A172 (cell line): Measurements from ENCODE around the gene SRSF4. TPM values are rescaled to one million over a fixed set of nuclear protein-coding genes. Genes with fewer than 3 reads are reported as not detected.
A peak's percentile ranks its signal among the peaks of the same experiment; 100 is the strongest.
"Not testable (repeated sequence)": the region's sequence is repeated elsewhere in the genome, so short reads cannot be mapped to it uniquely, and the experiment has no call there.

Source experiments
- DNase-seq: peaks from one replicate; pipeline ENCODE4 v3.0.0-alpha.2; 2015; ENCODE audit warnings: low spot score
- total RNA-seq: library from RNA; depleted of rRNA; stranded (reverse); fragments of >200 nt; shearing (Covaris generic); gene quantifications from 2 replicates; pipeline ENCODE4 v1.2.3, GENCODE V29; 2014

Gene SRSF4
- total RNA-seq, 1 experiment from 2014 or later, result 31.3 TPM

DNA sequence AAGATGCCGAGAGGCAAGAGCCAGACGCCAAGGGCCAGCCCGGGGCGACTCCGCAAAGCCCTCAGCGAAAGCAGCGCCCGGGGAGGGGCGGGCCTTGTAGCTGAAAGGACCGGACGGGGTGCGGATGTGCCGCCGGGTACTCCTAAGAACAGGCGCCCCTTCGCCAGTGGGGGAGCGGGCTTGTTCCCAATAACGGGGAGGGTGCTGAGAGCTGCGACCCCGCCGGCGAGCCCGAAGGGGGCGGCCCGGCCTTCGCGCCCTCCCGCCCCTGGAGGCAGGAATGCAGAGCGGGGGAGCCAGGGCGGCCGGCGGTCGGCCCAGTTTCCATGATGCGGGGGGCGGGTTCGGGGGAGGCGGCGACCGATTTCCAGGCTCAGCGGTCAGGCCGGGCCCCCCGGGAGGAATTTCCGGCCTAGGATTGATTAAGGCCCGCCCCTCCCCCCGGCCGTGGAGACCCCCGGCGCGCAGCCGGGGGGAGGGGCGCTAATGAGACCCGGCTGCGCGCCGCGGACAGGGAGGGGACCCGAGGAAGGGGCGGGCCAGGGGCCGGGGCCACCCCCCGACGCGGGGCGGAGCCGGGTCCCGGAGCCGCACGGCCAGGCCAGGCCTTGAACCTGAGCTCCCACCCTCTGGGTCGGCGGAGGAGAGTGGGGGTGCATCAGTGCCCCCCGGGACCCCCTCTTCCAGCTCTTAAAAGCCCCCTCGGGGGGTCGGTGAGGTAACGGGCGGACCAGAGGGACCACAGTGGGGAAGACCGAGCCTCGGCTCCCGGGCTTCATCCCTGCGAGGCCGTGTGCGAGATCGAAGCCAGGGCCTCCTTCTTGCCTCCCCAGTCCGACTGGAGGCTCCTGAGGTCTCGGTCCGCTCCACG, 57.1 kb downstream of the SRSF4 start:
- DNase-seq, result peak; percentile 18

DNA sequence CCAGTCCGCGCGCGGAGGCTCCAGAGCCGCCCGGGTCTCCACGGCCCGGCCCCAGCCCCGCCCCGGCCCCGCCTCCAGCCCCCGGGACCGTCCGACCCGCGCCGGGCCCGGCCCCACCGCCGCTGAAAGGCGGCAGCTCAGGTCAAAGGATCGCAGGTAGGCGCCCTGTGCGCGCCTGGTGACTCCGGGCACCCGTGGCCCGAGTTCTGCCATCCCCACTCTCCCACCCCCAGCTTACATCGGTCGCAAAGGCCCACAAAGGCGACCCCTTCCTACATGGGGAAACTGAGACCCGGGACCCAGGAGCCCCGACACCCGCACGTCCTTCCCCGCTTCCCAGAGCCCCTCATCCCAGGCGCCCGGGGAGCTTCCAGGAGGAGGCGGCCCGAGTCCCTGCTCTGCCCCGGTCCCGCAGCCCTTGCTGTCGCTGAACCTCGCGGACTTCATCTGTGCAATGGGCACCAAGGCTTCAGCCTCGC, 57.8 kb downstream of the SRSF4 start, which contains the start of gene TMEM200B:
TSS of gene TMEM200B (minus strand) at position 17 of the 479 bp plus-strand sequence. CDS start 2,075 bp downstream, outside the sequence.
- no peak for DNase-seq

GRCh38 chr1:29123053-29123886, 58.4 kb downstream of the SRSF4 start:
- no peak for DNase-seq

GRCh38 chr1:29122682-29123052, 59.0 kb downstream of the SRSF4 start:
- DNase-seq, result no peak

DNA sequence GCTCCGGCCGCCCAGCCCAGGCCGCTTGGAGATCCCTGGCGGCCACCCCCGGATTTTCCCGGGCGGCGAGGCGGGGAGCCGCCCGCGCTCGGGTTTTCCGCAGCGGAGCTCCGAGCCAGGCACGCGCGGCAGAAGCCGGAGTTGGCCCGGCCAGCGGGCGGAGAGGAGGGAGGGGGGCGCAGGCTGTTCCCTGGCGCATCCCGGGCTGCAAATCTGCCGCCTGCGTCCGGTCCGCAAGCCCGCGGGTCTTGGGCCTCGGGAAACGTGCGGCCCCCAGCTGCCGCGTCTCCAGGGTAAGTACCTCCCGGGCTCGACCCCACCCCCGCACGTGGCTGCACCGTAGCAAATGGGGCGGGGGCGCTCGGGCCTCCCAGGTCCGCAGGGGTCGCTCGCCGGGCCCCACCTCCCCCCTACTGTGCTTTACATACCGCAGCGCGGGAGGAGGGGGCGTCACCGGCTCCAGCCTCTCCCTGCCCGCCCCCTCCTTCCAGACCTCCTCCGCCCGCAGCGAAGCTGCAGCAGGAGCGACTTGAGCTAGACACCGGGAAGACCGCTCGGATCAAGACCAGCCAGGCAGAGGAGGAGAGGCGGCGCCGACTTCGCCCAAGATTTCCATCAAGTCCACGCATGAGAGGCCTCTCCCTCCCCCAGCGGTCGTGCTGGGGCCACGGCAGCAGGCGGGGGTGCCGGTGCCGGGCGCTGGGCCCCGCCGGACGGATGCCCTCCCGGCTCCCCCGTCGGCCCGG, 59.6 kb downstream of the SRSF4 start:
- no peak for DNase-seq

DNA sequence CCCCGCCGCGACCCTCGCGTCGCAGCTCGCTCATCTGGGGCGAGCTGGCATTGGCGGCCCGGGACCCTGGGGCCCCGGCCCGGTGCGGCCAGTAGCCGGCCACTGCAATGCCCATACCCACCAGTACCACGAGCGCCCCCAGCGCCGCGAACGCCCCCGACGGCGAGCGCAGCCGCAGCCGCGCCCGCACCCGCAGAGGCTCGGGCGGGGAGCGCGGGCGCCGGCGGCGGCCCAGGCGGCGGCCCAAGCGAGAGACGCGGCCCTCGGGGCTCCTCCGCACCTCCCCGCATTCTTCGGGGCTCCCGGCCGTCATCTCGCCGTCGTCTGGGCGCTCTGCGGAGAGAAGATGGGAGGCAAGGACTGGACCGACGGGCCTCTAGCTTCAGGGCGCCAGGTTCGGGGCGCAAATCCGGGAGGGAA, 60.2 kb downstream of the SRSF4 start:
- no peak for DNase-seq

DNA sequence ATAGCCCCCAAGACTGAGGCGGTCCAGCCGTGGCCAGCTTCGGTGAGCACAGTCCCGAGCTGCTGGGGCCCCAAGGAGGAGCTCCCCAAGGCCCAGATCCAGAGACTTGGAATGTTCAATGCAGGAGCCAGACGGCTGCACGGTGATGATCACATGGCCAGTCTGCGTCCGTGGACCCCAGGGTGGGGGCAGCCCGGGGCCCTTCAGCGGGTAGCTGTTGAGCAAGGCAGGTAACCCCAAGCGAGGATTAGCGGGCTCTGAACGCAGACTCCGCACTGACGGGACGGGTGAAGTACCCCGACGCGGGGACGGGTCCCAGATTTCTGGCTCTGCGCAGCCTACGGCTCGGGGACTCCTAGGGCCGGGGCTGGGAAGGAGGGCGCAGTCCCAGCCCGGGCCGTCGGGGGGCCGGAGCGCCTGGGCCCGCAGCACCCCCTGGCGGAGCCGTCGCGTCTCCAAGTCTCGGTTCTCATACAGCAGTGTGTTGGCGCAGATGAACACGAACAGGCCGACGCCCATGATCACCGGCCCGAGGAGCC, 60.7 kb downstream of the SRSF4 start:
- no peak for DNase-seq

DNA sequence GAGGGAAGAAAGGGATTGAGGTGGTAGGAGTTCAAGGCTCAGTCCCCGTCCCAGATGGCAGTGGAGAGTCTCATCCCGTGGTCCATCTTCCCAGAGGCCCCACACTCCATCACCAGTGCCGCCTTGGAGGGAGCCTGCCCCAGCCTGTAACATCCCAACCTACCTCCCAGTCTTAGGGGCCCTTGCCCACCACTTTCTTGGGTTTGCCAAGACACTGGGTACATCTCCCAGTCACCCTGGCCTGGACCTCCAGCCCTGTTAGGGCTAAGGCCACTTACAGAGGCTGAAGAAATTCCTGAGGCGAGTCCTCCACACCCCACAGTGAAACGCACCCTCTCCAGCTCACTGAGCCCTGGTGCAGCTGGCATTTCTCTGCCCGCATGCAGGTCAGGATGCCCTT, 61.3 kb downstream of the SRSF4 start:
- DNase-seq, result no peak

- DNase-seq, result no peak
Observed at GRCh38 chr1:29119121-29119929, 62.4 kb downstream of the SRSF4 start.

GRCh38 chr1:29117381-29117780, 64.3 kb downstream of the SRSF4 start:
- no peak for DNase-seq

DNA sequence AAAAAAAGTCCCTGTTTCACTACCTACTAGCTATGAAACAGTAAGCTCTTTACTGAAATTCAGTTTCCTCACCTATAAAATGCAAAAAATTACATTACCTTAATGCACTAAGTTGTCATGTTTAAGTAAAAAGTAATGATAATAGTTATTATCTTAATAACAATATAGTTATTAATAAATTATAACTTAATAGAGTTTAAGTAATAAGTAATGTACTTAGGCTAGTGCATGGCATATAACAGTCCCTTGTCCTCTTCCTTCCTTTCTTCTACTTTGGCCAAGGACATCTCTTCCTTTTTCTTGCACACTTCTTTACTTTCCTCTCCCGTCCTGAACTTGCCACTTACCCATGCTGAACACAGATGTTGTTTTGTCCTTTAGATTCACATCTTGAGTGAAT, 67.0 kb downstream of the SRSF4 start:
- DNase-seq, result no peak

GRCh38 chr1:29113413-29114117, 68.1 kb downstream of the SRSF4 start:
- DNase-seq, result no peak

DNA sequence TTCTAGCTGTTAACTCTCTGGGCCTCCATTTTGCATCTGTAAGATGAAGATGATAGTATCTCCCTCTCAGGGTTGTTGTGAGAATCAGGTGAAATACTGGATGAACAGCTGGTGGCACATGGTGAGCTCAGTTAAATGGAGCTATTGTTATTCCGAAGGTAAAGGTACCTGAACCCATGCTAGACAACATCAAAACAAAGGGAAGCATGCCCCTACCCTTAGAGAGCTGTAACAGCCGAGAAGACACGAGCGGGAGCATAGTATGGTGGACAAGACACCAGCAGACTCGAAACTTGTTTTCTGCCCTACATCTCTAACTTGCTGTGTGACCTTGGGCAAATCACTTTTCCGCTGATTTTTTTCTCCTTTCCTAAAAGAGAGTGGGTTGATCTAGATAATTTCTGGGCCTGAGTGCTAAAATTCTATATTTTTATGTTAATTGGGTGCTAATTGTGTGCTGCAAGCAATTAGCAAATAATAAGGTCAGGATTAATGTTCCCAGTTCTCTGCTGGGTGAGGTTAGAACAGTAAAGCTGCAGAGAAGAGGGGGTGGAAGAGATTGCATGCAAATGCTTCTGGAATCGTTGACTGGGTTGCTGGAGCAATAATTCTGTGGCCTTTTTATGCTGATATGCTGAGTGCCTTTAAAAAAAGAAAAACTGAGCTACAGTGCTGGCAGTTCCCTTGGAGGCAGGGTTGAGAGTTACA, 68.8 kb downstream of the SRSF4 start:
- DNase-seq, result no peak

- DNase-seq, result not testable (repeated sequence)
Observed at GRCh38 chr1:29108041-29108440, 73.7 kb downstream of the SRSF4 start.

DNA sequence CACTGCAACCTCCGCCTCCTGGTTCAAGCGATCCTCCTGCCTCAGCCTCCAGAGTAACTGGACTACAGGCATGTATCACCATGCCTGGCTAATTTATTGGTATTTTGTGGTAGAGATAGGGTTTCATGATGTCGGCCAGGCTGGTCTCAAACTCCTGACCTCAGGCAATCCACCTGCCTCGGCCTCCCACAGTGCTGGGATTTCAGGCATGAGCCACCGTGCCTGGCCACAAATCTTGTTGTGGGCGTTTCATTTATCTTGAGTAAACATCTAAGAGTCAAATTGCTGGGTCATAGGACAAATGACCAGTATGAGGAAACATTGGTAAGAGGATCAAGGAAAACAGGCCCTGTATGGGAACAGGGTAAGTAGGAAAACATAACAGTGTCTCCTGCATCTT, 75.9 kb downstream of the SRSF4 start:
- DNase-seq, result peak; percentile 10

- DNase-seq, result no peak
Observed at GRCh38 chr1:29100487-29100886, 81.2 kb downstream of the SRSF4 start.

DNA sequence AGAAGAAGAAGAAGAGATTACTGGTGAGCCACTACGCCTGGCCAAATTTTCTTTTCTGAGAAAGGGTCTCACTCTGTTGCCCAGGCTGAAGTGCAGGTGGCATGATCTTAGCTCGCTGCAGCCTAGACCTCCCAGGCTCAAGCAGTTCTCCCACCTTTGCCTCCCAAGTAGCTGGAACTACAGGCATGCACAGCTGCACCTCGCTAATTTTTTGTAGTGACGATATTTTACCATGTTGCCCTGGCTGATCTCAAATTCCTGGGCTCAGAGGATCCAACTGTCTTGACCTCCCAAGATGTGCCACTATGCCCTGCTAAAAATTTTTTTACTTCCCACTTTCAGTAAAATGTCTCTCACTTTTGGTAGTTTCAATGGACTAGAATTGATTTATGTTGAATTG, 82.4 kb downstream of the SRSF4 start:
- DNase-seq, result no peak
